Parathyroid adenoma (tissue), 2 donors: Measurements from ENCODE around the gene VPS35L.

Source experiments
- H2AFZ ChIP-seq: fragments of 300-600 bp; sonication (generic); one replicate; pipeline ENCODE4 v1.7.0; 2017; ENCODE audit warnings: antibody characterized with exemption, mild to moderate bottlenecking
- H3K27ac ChIP-seq: fragments of 300-600 bp; sonication (generic); one replicate; pipeline ENCODE4 v1.7.0; 2017
- H3K27me3 ChIP-seq: fragments of 300-600 bp; sonication (generic); one replicate; pipeline ENCODE4 v1.7.0; 2017; ENCODE audit warnings: low read length; ENCODE audit not compliant: control insufficient read depth, insufficient read depth
- H3K36me3 ChIP-seq: fragments of 300-600 bp; sonication (generic); one replicate; pipeline ENCODE4 v1.7.0; 2017; ENCODE audit warnings: low read length; ENCODE audit not compliant: control insufficient read depth, insufficient read depth
- H3K4me1 ChIP-seq: fragments of 300-600 bp; sonication (generic); one replicate; pipeline ENCODE4 v1.7.0; 2017; ENCODE audit warnings: control low read depth
- H3K4me2 ChIP-seq: fragments of 300-600 bp; sonication (generic); one replicate; pipeline ENCODE4 v1.7.0; 2017; ENCODE audit warnings: low read length
- H3K4me3 ChIP-seq: fragments of 300-600 bp; sonication (generic); one replicate; pipeline ENCODE4 v1.7.0; 2017; ENCODE audit warnings: low read depth, low read length
- H3K79me2 ChIP-seq: fragments of 300-600 bp; sonication (generic); one replicate; pipeline ENCODE4 v1.7.0; 2017; ENCODE audit warnings: control low read depth
- H3K9ac ChIP-seq: fragments of 300-600 bp; sonication (generic); one replicate; pipeline ENCODE4 v1.7.0; 2017; ENCODE audit warnings: mild to moderate bottlenecking
- H3K9me3 ChIP-seq: fragments of 300-600 bp; sonication (generic); one replicate; pipeline ENCODE4 v1.7.0; 2017; ENCODE audit warnings: low read length; ENCODE audit not compliant: control insufficient read depth
- CTCF ChIP-seq: fragments of 300-600 bp; sonication (generic); IDR thresholded peaks from one replicate; pipeline ENCODE4 v1.7.0; 2017; ENCODE audit warnings: antibody characterized with exemption, mild to moderate bottlenecking
- donor health status: primary hyperparathyroidism.

The VPS35L gene

GRCh38 chr16:19636436-19637267 is 81.1 kb downstream of the VPS35L start:
- H3K9me3 ChIP-seq: no peaks in the 10 kb centered on the region
- no peak overlapping the region for H3K4me2 ChIP-seq
- no peaks in the 10 kb centered on the region for H3K79me2 ChIP-seq
- no peak overlapping the region for H3K4me3 ChIP-seq
- peaks cover 3% of the 10 kb centered on the region for H3K4me1 ChIP-seq
- H3K27ac ChIP-seq: no peak overlapping the region
- TF ChIP-seq CTCF: no peak
- H3K36me3 ChIP-seq: no peaks in the 10 kb centered on the region
- no peak overlapping the region for H3K9ac ChIP-seq
- no peak overlapping the region for H2AFZ ChIP-seq
- H3K27me3 ChIP-seq: no peaks in the 10 kb centered on the region

GRCh38 chr16:19639986-19640421 is 84.5 kb downstream of the VPS35L start:
- peaks cover 3% of the 10 kb centered on the region for H3K4me1 ChIP-seq
- no peak overlapping the region for H3K27ac ChIP-seq
- no peak overlapping the region for H3K4me2 ChIP-seq
- no peaks in the 10 kb centered on the region for H3K36me3 ChIP-seq
- H3K27me3 ChIP-seq: no peaks in the 10 kb centered on the region
- no peaks in the 10 kb centered on the region for H3K9me3 ChIP-seq
- no peak for TF ChIP-seq CTCF
- H3K9ac ChIP-seq: no peak overlapping the region
- H3K4me3 ChIP-seq: no peak overlapping the region
- no peak overlapping the region for H2AFZ ChIP-seq
- H3K79me2 ChIP-seq: no peaks in the 10 kb centered on the region

- no peak overlapping the region for H3K4me3 ChIP-seq
- H3K27ac ChIP-seq: no peak overlapping the region
- H3K4me1 ChIP-seq: peaks cover 8% of the 10 kb centered on the region
- H3K4me2 ChIP-seq: no peak overlapping the region
- H2AFZ ChIP-seq: no peak overlapping the region
- no peaks in the 10 kb centered on the region for H3K9me3 ChIP-seq
- H3K9ac ChIP-seq: no peak overlapping the region
- no peaks in the 10 kb centered on the region for H3K36me3 ChIP-seq
- H3K27me3 ChIP-seq: no peaks in the 10 kb centered on the region
- H3K79me2 ChIP-seq: no peaks in the 10 kb centered on the region
- no peak for TF ChIP-seq CTCF
Measured at GRCh38 chr16:19642501-19642900, 87.0 kb downstream of the VPS35L start.

GRCh38 chr16:19644877-19645276 is 89.4 kb downstream of the VPS35L start:
- H3K4me3 ChIP-seq: no peak overlapping the region
- H3K9me3 ChIP-seq: no peaks in the 10 kb centered on the region
- no peak for TF ChIP-seq CTCF
- H3K27ac ChIP-seq: no peak overlapping the region
- no peak overlapping the region for H2AFZ ChIP-seq
- no peak overlapping the region for H3K9ac ChIP-seq
- H3K4me2 ChIP-seq: no peak overlapping the region
- H3K36me3 ChIP-seq: no peaks in the 10 kb centered on the region
- H3K79me2 ChIP-seq: no peaks in the 10 kb centered on the region
- peaks cover 8% of the 10 kb centered on the region for H3K4me1 ChIP-seq
- no peaks in the 10 kb centered on the region for H3K27me3 ChIP-seq

GRCh38 chr16:19645557-19645981 is 90.1 kb downstream of the VPS35L start:
- no peak overlapping the region for H2AFZ ChIP-seq
- H3K4me2 ChIP-seq: no peak overlapping the region
- no peaks in the 10 kb centered on the region for H3K9me3 ChIP-seq
- H3K4me1 ChIP-seq: peaks cover 5% of the 10 kb centered on the region
- no peak overlapping the region for H3K9ac ChIP-seq
- H3K79me2 ChIP-seq: no peaks in the 10 kb centered on the region
- H3K27ac ChIP-seq: no peak overlapping the region
- no peaks in the 10 kb centered on the region for H3K36me3 ChIP-seq
- H3K4me3 ChIP-seq: no peak overlapping the region
- H3K27me3 ChIP-seq: no peaks in the 10 kb centered on the region
- TF ChIP-seq CTCF: no peak
